Loucy (cell line): Measurements from ENCODE around the gene SYNE1.

ENCODE experiments used
- H2AFZ ChIP-seq: fragments of 200-600 bp; sonication (generic); 2 replicates; pipeline ENCODE4 v1.6.0; 2016; ENCODE audit warnings: antibody characterized with exemption, mild to moderate bottlenecking, low read length, moderate library complexity
- H3F3A ChIP-seq: fragments of 200-600 bp; 2 replicates; pipeline ENCODE4 v1.6.0; 2016; ENCODE audit warnings: antibody characterized with exemption, low read depth, mild to moderate bottlenecking
- H3K27me3 ChIP-seq: fragments of 200-600 bp; sonication (generic); 2 replicates; pipeline ENCODE4 v1.6.1; 2014; ENCODE audit warnings: low read length, mild to moderate bottlenecking; ENCODE audit not compliant: insufficient read depth, poor library complexity, severe bottlenecking
- H3K36me3 ChIP-seq: fragments of 200-600 bp; sonication (generic); 2 replicates; pipeline ENCODE4 v1.6.1; 2016; ENCODE audit warnings: low read length; ENCODE audit not compliant: insufficient read depth
- H3K4me1 ChIP-seq: fragments of 200-600 bp; sonication (generic); 2 replicates; pipeline ENCODE4 v1.5.1; 2014; ENCODE audit warnings: low read length, mild to moderate bottlenecking; ENCODE audit not compliant: insufficient read depth, poor library complexity, severe bottlenecking
- H3K4me2 ChIP-seq: fragments of 200-600 bp; sonication (generic); 2 replicates; pipeline ENCODE4 v1.6.0; 2014; ENCODE audit warnings: antibody characterized with exemption, low read length, low read depth, mild to moderate bottlenecking; ENCODE audit not compliant: poor library complexity, severe bottlenecking
- H3K4me3 ChIP-seq: fragments of 200-600 bp; sonication (generic); 2 replicates; pipeline ENCODE4 v1.5.1; 2014; ENCODE audit warnings: low read length, mild to moderate bottlenecking, mixed read lengths; ENCODE audit not compliant: poor library complexity, severe bottlenecking
- H3K79me2 ChIP-seq: fragments of 200-600 bp; sonication (generic); 2 replicates; pipeline ENCODE4 v1.6.1; 2014; ENCODE audit warnings: low read length; ENCODE audit not compliant: insufficient read depth
- H3K9ac ChIP-seq: fragments of 200-600 bp; sonication (generic); 2 replicates; pipeline ENCODE4 v1.6.0; 2014; ENCODE audit warnings: mild to moderate bottlenecking, low read depth, low read length, moderate library complexity; ENCODE audit not compliant: poor library complexity, severe bottlenecking
- H3K9me2 ChIP-seq: fragments of 200-600 bp; sonication (generic); replicated peaks from 2 replicates; pipeline ENCODE4 v1.6.1; 2016; ENCODE audit warnings: low read depth, low read length, mixed read lengths
- H3K9me3 ChIP-seq: fragments of 200-600 bp; sonication (generic); 2 replicates; pipeline ENCODE4 v1.6.1; 2014; ENCODE audit warnings: mild to moderate bottlenecking, antibody characterized with exemption, low read length, low read depth; ENCODE audit not compliant: insufficient read depth
- H4K20me1 ChIP-seq: fragments of 200-600 bp; sonication (generic); 2 replicates; pipeline ENCODE4 v1.6.0; 2014; ENCODE audit warnings: antibody characterized with exemption, low read length, mild to moderate bottlenecking; ENCODE audit not compliant: insufficient read depth, poor library complexity, severe bottlenecking
- EZH2phosphoT487 ChIP-seq: fragments of 200-600 bp; IDR thresholded peaks from 2 replicates; pipeline ENCODE4 v1.6.1; 2018; ENCODE audit warnings: antibody characterized with exemption, mild to moderate bottlenecking, moderate library complexity, borderline replicate concordance
- TF ChIP-seq, protein P1 (sequence below): fragments of 200-600 bp; sonication (generic); conservative IDR thresholded peaks from 2 replicates; pipeline ENCODE4 v1.5.1; 2014; ENCODE audit warnings: mild to moderate bottlenecking, antibody characterized with exemption, low read length

SYNE1 gene

DNA sequence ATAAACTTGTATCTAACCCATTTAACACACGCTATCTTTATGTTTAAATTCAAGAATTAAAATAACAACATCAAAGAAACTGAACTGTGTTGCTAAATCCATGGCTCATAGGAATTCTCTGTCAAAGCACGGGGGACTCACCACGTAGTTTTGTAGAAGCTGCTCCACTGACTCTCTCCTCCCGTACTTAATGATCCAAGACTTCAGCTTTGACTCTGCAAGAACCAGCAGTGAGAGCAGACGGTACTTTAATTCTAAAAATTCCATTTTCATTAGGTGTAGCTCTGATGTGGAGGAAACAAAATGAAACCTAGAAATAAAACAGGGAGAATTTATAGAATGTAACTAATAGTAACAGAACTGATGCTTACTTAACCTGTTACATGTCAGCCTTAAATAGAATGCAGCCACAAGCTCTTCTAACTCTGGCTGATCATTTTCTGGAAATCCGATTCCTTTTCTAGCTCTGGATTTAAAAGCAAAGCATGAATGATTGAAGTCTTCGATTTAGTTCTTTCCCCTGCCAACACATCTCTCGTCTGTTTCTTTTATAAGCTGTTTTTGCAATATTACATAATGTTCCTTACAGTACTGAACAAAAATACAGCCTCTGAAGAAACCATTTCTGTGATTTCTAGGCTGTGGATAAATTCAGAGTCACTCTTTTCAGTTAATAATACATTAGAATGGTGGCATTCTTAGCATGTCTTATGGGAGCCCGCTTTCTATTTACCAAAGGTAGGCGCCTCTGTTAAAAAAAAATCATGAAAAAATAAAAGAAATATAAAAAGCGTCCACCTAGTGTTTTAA lies 165.5 kb downstream of the SYNE1 start:
- no peak overlapping the region for H3K4me2 ChIP-seq
- H3K27me3 ChIP-seq = no peaks in the 10 kb centered on the region
- H3K9me2 ChIP-seq = no peaks in the 10 kb centered on the region
- H3K4me1 ChIP-seq = no peaks in the 10 kb centered on the region
- TF ChIP-seq, protein P1, sequence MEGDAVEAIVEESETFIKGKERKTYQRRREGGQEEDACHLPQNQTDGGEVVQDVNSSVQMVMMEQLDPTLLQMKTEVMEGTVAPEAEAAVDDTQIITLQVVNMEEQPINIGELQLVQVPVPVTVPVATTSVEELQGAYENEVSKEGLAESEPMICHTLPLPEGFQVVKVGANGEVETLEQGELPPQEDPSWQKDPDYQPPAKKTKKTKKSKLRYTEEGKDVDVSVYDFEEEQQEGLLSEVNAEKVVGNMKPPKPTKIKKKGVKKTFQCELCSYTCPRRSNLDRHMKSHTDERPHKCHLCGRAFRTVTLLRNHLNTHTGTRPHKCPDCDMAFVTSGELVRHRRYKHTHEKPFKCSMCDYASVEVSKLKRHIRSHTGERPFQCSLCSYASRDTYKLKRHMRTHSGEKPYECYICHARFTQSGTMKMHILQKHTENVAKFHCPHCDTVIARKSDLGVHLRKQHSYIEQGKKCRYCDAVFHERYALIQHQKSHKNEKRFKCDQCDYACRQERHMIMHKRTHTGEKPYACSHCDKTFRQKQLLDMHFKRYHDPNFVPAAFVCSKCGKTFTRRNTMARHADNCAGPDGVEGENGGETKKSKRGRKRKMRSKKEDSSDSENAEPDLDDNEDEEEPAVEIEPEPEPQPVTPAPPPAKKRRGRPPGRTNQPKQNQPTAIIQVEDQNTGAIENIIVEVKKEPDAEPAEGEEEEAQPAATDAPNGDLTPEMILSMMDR = no peak
- no peak for TF ChIP-seq EZH2phosphoT487
- no peaks in the 10 kb centered on the region for H3F3A ChIP-seq
- H4K20me1 ChIP-seq = no peaks in the 10 kb centered on the region
- H3K4me3 ChIP-seq = no peak overlapping the region
- no peaks in the 10 kb centered on the region for H3K9me3 ChIP-seq
- H3K79me2 ChIP-seq = no peaks in the 10 kb centered on the region
- H3K36me3 ChIP-seq = no peaks in the 10 kb centered on the region
- H2AFZ ChIP-seq = no peak overlapping the region
- H3K9ac ChIP-seq = no peak overlapping the region

DNA sequence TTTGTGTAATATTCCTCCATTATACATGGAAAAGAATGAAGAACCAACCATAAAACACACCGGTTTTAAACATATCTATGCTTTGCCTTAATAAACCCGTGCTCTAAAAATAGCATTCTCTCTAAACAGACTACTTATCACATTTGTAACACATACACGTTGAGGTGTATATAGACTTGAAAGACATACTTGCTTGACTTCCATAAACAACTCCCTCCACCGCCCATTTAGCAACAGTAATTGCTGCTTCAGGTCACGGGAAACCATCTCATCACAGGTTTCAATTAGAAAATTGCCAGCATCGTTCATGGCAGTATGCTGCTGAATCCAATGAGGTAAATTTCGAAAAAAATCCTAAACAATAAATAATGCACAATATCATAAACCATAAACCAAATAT lies 174.0 kb downstream of the SYNE1 start:
- Histone ChIP-seq H3F3A (no peaks in the 10 kb centered on the region), H4K20me1 (no peaks in the 10 kb centered on the region), H3K9ac (peak overlapping the region; percentile 44), H3K36me3 (no peaks in the 10 kb centered on the region), H3K4me3 (peak overlapping the region; percentile 75), H3K9me2 (no peaks in the 10 kb centered on the region), H2AFZ (peak overlapping the region; percentile 92), H3K79me2 (no peaks in the 10 kb centered on the region), H3K27me3 (no peaks in the 10 kb centered on the region), H3K9me3 (no peaks in the 10 kb centered on the region), H3K4me2 (peak overlapping the region; percentile 83), H3K4me1 (peaks cover 12% of the 10 kb centered on the region)
- no peak for TF ChIP-seq EZH2phosphoT487
- TF ChIP-seq, protein P1 = no peak

- TF ChIP-seq, protein P1 = no peak
- TF ChIP-seq EZH2phosphoT487 = no peak
- no peaks in the 10 kb centered on the region for H4K20me1 ChIP-seq
- H3K9me3 ChIP-seq = no peaks in the 10 kb centered on the region
- no peaks in the 10 kb centered on the region for H3F3A ChIP-seq
- peak overlapping the region; percentile 44 for H3K9ac ChIP-seq
- H3K4me2 ChIP-seq = peak overlapping the region; percentile 83
- peak overlapping the region; percentile 75 for H3K4me3 ChIP-seq
- no peaks in the 10 kb centered on the region for H3K79me2 ChIP-seq
- no peaks in the 10 kb centered on the region for H3K9me2 ChIP-seq
- H2AFZ ChIP-seq = peak overlapping the region; percentile 92
- no peaks in the 10 kb centered on the region for H3K27me3 ChIP-seq
- H3K36me3 ChIP-seq = no peaks in the 10 kb centered on the region
- peaks cover 12% of the 10 kb centered on the region for H3K4me1 ChIP-seq
Observed at GRCh38 chr6:152462716-152463115, 174.4 kb downstream of the SYNE1 start.
